ENCODE measurements around the gene KREMEN1.

DNA sequence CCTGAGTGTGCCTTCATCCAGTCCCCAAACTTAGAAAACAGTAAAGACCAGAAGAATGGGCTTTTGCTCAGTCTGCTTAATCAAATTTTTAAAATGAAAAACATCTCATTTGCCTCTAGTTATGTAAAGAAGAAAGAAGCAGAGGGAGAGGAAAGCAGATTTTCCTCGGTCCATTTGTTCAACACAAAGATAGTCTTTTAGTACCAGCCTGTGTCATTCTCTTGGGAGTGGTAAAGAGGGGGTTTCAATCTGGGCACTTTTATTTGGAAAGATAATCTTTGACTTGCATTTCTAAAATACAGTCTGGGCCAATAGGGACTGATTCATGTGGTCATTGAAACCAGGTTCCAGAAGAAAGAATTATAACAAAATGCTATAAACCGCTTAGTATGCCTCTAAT is 29.5 kb downstream of the KREMEN1 start:
- TF ChIP-seq, protein P1, sequence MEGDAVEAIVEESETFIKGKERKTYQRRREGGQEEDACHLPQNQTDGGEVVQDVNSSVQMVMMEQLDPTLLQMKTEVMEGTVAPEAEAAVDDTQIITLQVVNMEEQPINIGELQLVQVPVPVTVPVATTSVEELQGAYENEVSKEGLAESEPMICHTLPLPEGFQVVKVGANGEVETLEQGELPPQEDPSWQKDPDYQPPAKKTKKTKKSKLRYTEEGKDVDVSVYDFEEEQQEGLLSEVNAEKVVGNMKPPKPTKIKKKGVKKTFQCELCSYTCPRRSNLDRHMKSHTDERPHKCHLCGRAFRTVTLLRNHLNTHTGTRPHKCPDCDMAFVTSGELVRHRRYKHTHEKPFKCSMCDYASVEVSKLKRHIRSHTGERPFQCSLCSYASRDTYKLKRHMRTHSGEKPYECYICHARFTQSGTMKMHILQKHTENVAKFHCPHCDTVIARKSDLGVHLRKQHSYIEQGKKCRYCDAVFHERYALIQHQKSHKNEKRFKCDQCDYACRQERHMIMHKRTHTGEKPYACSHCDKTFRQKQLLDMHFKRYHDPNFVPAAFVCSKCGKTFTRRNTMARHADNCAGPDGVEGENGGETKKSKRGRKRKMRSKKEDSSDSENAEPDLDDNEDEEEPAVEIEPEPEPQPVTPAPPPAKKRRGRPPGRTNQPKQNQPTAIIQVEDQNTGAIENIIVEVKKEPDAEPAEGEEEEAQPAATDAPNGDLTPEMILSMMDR (IDR thresholded peaks at IDR 0.05 in 4 of 5, conservative IDR thresholded peaks at IDR 0.05 in 1 of 5): no peak
- no peak for TF ChIP-seq POLR2A (IDR thresholded peaks at IDR 0.05)
